IMR-90 (cell line): ENCODE results near the gene SRGN. TPM values are rescaled to one million over a fixed set of nuclear protein-coding genes. Genes with fewer than 3 reads are reported as not detected.

Experiments used
- ATAC-seq: fragments of 200-7000 bp; cut with Tn5 transposase; 2 replicates; pipeline ENCODE4 v1.9.1; 2020; ENCODE audit warnings: low read depth, mild to moderate bottlenecking, moderate library complexity
- BruUV-seq: library from RNA; stranded (reverse); fragments of 400-500 nt; replicated peaks from 2 replicates; lab custom pipeline; 2021; lab: Mats Ljungman, UMichigan
- CTCF ChIA-PET: fragments of 300-600 bp; formaldehyde crosslinking; extraction: SDS; loops from one replicate; lab custom pipeline; 2021; ENCODE audit warnings: antibody characterized with exemption; lab: Yijun Ruan, JAX
- POLR2A ChIA-PET: fragments of 300-600 bp; sonication (Branson Sonifier 250); formaldehyde crosslinking; loops from one replicate; lab custom pipeline; 2022; ENCODE audit warnings: antibody characterized with exemption; ENCODE audit not compliant: unreplicated experiment; lab: Charles Lee
- DNase-seq: peaks from one replicate; pipeline ENCODE4 v3.0.0; 2013
- H2AFZ ChIP-seq: replicated peaks from 2 replicates; pipeline ENCODE3; 2013; ENCODE audit warnings: low read length, mild to moderate bottlenecking; ENCODE audit not compliant: poor library complexity
- H2AK5ac ChIP-seq: 2 replicates; pipeline ENCODE4 v1.6.1; 2013; ENCODE audit warnings: low read depth, low read length, inconsistent platforms
- H2AK9ac ChIP-seq: replicated peaks from 2 replicates; pipeline ENCODE3; 2013; ENCODE audit warnings: mild to moderate bottlenecking, low read depth, low read length, moderate library complexity; ENCODE audit not compliant: poor library complexity
- H2BK120ac ChIP-seq: 2 replicates; pipeline ENCODE4 v1.6.1; 2013; ENCODE audit warnings: low read depth, low read length, inconsistent platforms
- H2BK15ac ChIP-seq: 3 replicates; pipeline ENCODE4 v1.6.1; 2013; ENCODE audit warnings: low read depth, low read length, inconsistent platforms
- H2BK20ac ChIP-seq: 2 replicates; pipeline ENCODE4 v1.6.1; 2013; ENCODE audit warnings: low read depth, mild to moderate bottlenecking, inconsistent platforms, low read length, moderate library complexity
- H2BK5ac ChIP-seq: 2 replicates; pipeline ENCODE4 v1.6.1; 2013; ENCODE audit warnings: mild to moderate bottlenecking, low read depth, low read length, inconsistent platforms; ENCODE audit not compliant: poor library complexity, severe bottlenecking
- H3K14ac ChIP-seq: replicated peaks from 2 replicates; pipeline ENCODE4 v1.6.1; 2013; ENCODE audit warnings: low read depth, low read length, inconsistent platforms
- H3K18ac ChIP-seq: 2 replicates; pipeline ENCODE4 v1.6.1; 2013; ENCODE audit warnings: low read depth, low read length, control low read depth
- H3K23ac ChIP-seq: 2 replicates; pipeline ENCODE4 v1.6.1; 2013; ENCODE audit warnings: low read depth, low read length, inconsistent platforms
- H3K27ac ChIP-seq: 2 replicates; pipeline ENCODE4 v1.5.1; 2013; ENCODE audit warnings: mild to moderate bottlenecking, control low read depth, low read length; ENCODE audit not compliant: insufficient read depth
- H3K27me3 ChIP-seq: 2 replicates; pipeline ENCODE4 v1.6.1; 2013; ENCODE audit warnings: low read length; ENCODE audit not compliant: control insufficient read depth, insufficient read depth
- H3K36me3 ChIP-seq: 2 replicates; pipeline ENCODE4 v1.6.1; 2013; ENCODE audit warnings: low read length, mixed read lengths; ENCODE audit not compliant: control insufficient read depth, insufficient read depth
- H3K4ac ChIP-seq: 2 replicates; pipeline ENCODE4 v1.6.1; 2013; ENCODE audit warnings: low read depth, low read length, inconsistent platforms
- H3K4me1 ChIP-seq: 2 replicates; pipeline ENCODE4 v1.6.1; 2013; ENCODE audit warnings: low read length, mixed read lengths; ENCODE audit not compliant: control insufficient read depth, insufficient read depth
- H3K4me2 ChIP-seq: 2 replicates; pipeline ENCODE4 v1.6.1; 2013; ENCODE audit warnings: low read depth, mild to moderate bottlenecking, control low read depth, low read length, moderate library complexity
- H3K4me3 ChIP-seq: 2 replicates; pipeline ENCODE4 v1.5.1; 2013; ENCODE audit warnings: low read depth, mild to moderate bottlenecking, control low read depth, low read length, moderate library complexity; ENCODE audit not compliant: insufficient read depth
- H3K56ac ChIP-seq: 2 replicates; pipeline ENCODE4 v1.6.1; 2013; ENCODE audit warnings: low read length, inconsistent platforms; ENCODE audit not compliant: insufficient read depth; ENCODE audit errors: extremely low read depth
- H3K79me1 ChIP-seq, 2 experiments: 2 replicates each; pipeline ENCODE4 v1.6.1; 2013; ENCODE audit warnings: low read length in 2 of 2, inconsistent platforms in 1 of 2, low read depth in 1 of 2
- H3K9ac ChIP-seq: 2 replicates; pipeline ENCODE4 v1.6.1; 2013; ENCODE audit warnings: low read depth, low read length, control low read depth
- H3K9me1 ChIP-seq: 2 replicates; pipeline ENCODE4 v1.6.1; 2013; ENCODE audit warnings: low read length, inconsistent platforms; ENCODE audit not compliant: insufficient read depth
- H3K9me3 ChIP-seq: 2 replicates; pipeline ENCODE4 v1.6.1; 2013; ENCODE audit warnings: low read length; ENCODE audit not compliant: control insufficient read depth, insufficient read depth
- H4K20me1 ChIP-seq: 2 replicates; pipeline ENCODE4 v1.6.1; 2013; ENCODE audit warnings: low read length, inconsistent platforms; ENCODE audit not compliant: insufficient read depth
- H4K5ac ChIP-seq: 2 replicates; pipeline ENCODE4 v1.6.1; 2013; ENCODE audit warnings: mild to moderate bottlenecking, low read depth, low read length, control low read depth
- H4K8ac ChIP-seq, 2 experiments: 2 replicates each; pipeline ENCODE4 v1.6.1; 2013; ENCODE audit warnings: low read depth in 2 of 2, low read length in 2 of 2, control low read depth in 1 of 2, inconsistent platforms in 1 of 2
- H4K91ac ChIP-seq: 2 replicates; pipeline ENCODE4 v1.6.1; 2013; ENCODE audit warnings: low read depth, low read length, inconsistent platforms; ENCODE audit not compliant: insufficient read depth
- CEBPB ChIP-seq: IDR thresholded peaks from 2 replicates; pipeline ENCODE4 v1.6.1; 2012; ENCODE audit warnings: low read depth, low read length, improper control_type of control experiment
- CHD1 ChIP-seq: IDR thresholded peaks from 2 replicates; pipeline ENCODE4 v1.6.1; 2012; ENCODE audit warnings: low read depth, low read length, improper control_type of control experiment
- CTCF ChIP-seq: conservative IDR thresholded peaks from 2 replicates; pipeline ENCODE4 v1.5.1; 2012; ENCODE audit warnings: mild to moderate bottlenecking, low read depth, low read length, improper control_type of control experiment
- FOS ChIP-seq: fragments of 150-350 bp; IDR thresholded peaks from 2 replicates; pipeline ENCODE4 v1.6.1; 2016; ENCODE audit warnings: low read depth, low read length
- MXI1 ChIP-seq: IDR thresholded peaks from 2 replicates; pipeline ENCODE4 v1.6.1; 2012; ENCODE audit warnings: low read depth, mild to moderate bottlenecking, low read length, moderate library complexity, borderline replicate concordance
- NFE2L2 ChIP-seq: fragments of 150-350 bp; IDR thresholded peaks from 2 replicates; pipeline ENCODE4 v1.6.1; 2016; ENCODE audit warnings: low read depth, mild to moderate bottlenecking, low read length
- POLR2A ChIP-seq: IDR thresholded peaks from 2 replicates; pipeline ENCODE4 v1.6.1; 2012; ENCODE audit warnings: mild to moderate bottlenecking, low read depth, low read length
- RAD21 ChIP-seq: IDR thresholded peaks from 2 replicates; pipeline ENCODE4 v1.6.1; 2012; ENCODE audit warnings: low read length, improper control_type of control experiment
- RFX5 ChIP-seq: IDR thresholded peaks from 2 replicates; pipeline ENCODE4 v1.8.0; 2012; ENCODE audit warnings: low read depth, mild to moderate bottlenecking, low read length, moderate library complexity
- WGBS, 2 experiments: methylation state at CpG; one replicate each; pipeline versions ENCODE4 v1.1.5 to v1.1.7; 2013; ENCODE audit warnings: missing lambda C conversion rate in 2 of 2; ENCODE audit not compliant: insufficient read length in 1 of 2; ENCODE audit errors: extremely low coverage in 2 of 2; 5-methylcytosine and 5-hydroxymethylcytosine counted together
- dilution Hi-C: fragments of 300-500 bp; cut with HindIII; formaldehyde crosslinking; loops from one replicate; pipeline ENCODE4 v1.14.3; 2018; ENCODE audit warnings: low sequenced_read_pairs; ENCODE audit not compliant: unreplicated experiment
- in situ Hi-C: fragments of 300-500 bp; cut with MboI; formaldehyde crosslinking; loops from 3 replicates; pipeline ENCODE4 v1.14.3; 2019; ENCODE audit warnings: low sequenced_read_pairs, inconsistent platforms, mixed read lengths
- intact Hi-C: fragments of 100-400 bp; cut with micrococcal nuclease; formaldehyde crosslinking; loops from 2 replicates; pipeline ENCODE4 v1.10.0; 2022
- polyA plus RNA-seq, 3 experiments: library from polyadenylated mRNA; depleted of rRNA; stranded (reverse); fragments of >200 nt; gene quantifications; 2 replicates each; pipeline ENCODE4 v1.2.3, GENCODE V29; 2012; ENCODE audit warnings: low replicate concordance in 1 of 3
- total RNA-seq: library from RNA; depleted of rRNA; stranded (reverse); fragments of >200 nt; gene quantifications from 2 replicates; pipeline ENCODE4 v1.2.3, GENCODE V29; 2012
- TF ChIP-seq, protein P1 (sequence below): fragments of 150-350 bp; IDR thresholded peaks from 2 replicates; pipeline ENCODE4 v1.6.1; 2016; ENCODE audit warnings: low read depth, mild to moderate bottlenecking, low read length, moderate library complexity, borderline replicate concordance

Gene SRGN
- total and polyA plus RNA-seq, 2 of the 4 experiments (the other 2 are of a cell fraction), result 33.3 to 41.4 TPM

DNA sequence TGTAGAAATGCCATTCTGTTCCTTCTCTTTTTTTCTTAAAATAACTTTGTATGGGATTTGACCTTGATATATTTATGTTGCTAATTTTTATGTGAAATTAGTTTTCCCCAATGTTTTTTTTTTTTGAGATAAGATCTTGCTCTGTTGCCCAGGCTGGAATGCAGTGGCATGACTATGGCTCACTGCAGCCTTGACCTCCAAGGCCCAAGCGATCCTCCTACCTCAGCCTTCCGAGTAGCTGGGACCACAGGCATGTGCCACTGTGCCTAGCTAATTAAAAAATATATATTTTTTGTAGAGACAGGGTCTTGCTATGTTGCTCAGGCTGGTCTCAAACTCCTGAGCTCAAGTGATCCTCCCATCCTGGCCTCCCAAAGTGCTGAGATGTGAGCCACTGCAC lies 52.1 kb downstream of the SRGN start:
- intact Hi-C loops (no loop called here), dilution Hi-C loops (no loop called here), in situ Hi-C loops (no loop called here)
- no peaks in the 10 kb centered on the region for H3K9me3 ChIP-seq
- no CpG with 5 or more reads among the region's 2 CpGs for WGBS, 2 experiments
- BruUV-seq, result no TSS peak
- TF ChIP-seq NFE2L2 (no peak), RAD21 (no peak), CEBPB (no peak), CTCF (no peak), CHD1 (no peak), RFX5 (no peak), MXI1 (no peak), POLR2A (no peak), FOS (no peak)
- TF ChIP-seq, protein P1, sequence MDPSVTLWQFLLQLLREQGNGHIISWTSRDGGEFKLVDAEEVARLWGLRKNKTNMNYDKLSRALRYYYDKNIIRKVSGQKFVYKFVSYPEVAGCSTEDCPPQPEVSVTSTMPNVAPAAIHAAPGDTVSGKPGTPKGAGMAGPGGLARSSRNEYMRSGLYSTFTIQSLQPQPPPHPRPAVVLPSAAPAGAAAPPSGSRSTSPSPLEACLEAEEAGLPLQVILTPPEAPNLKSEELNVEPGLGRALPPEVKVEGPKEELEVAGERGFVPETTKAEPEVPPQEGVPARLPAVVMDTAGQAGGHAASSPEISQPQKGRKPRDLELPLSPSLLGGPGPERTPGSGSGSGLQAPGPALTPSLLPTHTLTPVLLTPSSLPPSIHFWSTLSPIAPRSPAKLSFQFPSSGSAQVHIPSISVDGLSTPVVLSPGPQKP, result no peak
- no peaks in the 10 kb centered on the region for H3K27me3 ChIP-seq
- H3K14ac ChIP-seq, result no peak overlapping the region
- H3K4me3 ChIP-seq, result no peak overlapping the region
- ATAC-seq (no peak), DNase-seq (no peak)
- no peak overlapping the region for H3K4me2 ChIP-seq
- peaks cover 20% of the 10 kb centered on the region; the same call in 1 of the 2 replicates for H4K20me1 ChIP-seq
- H3K79me1 ChIP-seq, result peaks cover 31 to 57% of the 10 kb centered on the region in 2 experiments
- no peak overlapping the region for H2AK5ac ChIP-seq
- no peaks in the 10 kb centered on the region for H3K4me1 ChIP-seq
- H3K23ac ChIP-seq, result no peak overlapping the region
- no peak overlapping the region for H3K9ac ChIP-seq
- H3K27ac ChIP-seq, result no peak overlapping the region
- no peak overlapping the region for H4K8ac ChIP-seq
- H3K4ac ChIP-seq, result no peak overlapping the region
- peaks cover 2% of the 10 kb centered on the region; the same call in 1 of the 2 replicates for H3K36me3 ChIP-seq
- no peak overlapping the region for H4K91ac ChIP-seq
- ChIA-PET CTCF (no interaction called here), POLR2A (interaction anchor here (0.5 kb wide), 1 partner anchor 1748 kb away, joined by 3 read pairs; no protein-coding TSS in a partner anchor)
- H2BK120ac ChIP-seq, result no peak overlapping the region
- H4K5ac ChIP-seq, result no peak overlapping the region
- H3K56ac ChIP-seq, result no peak overlapping the region
- no peak overlapping the region for H2BK5ac ChIP-seq
- H2BK15ac ChIP-seq, result no peak overlapping the region
- H2AK9ac ChIP-seq, result no peak overlapping the region
- H2BK20ac ChIP-seq, result no peak overlapping the region
- no peak overlapping the region for H3K18ac ChIP-seq
- H2AFZ ChIP-seq, result no peak overlapping the region
- peaks cover 7% of the 10 kb centered on the region; the same call in 1 of the 2 replicates for H3K9me1 ChIP-seq
